ENCODE data around the gene NDUFB10. TPM values are rescaled to one million over a fixed set of nuclear protein-coding genes. Genes with fewer than 3 reads are reported as not detected.

The NDUFB10 gene
- polyA plus RNA-seq, 1 donor from 2014 or later = 217 TPM

GRCh38 chr16:1975432-1976215 lies 16.3 kb downstream of the NDUFB10 start:
- no peak for TF ChIP-seq TAF1 (IDR thresholded peaks at IDR 0.05; ENCODE audit: low read depth)
- no peak for TF ChIP-seq MXI1 (conservative IDR thresholded peaks at IDR 0.05; ENCODE audit: poor library complexity, severe bottlenecking)
- TF ChIP-seq SMC3 (conservative IDR thresholded peaks at IDR 0.05; ENCODE audit: poor library complexity) = no peak
- TF ChIP-seq CTCF (IDR thresholded peaks at IDR 0.05; ENCODE audit: poor library complexity, severe bottlenecking) = no peak
- TF ChIP-seq EZH2 (IDR thresholded peaks at IDR 0.05; ENCODE audit: borderline replicate concordance, insufficient read depth, low read length, poor library complexity, severe bottlenecking) = no peak
- no peak for TF ChIP-seq EP300 (conservative IDR thresholded peaks at IDR 0.05; ENCODE audit: poor library complexity, severe bottlenecking)
- no peak for TF ChIP-seq REST (IDR thresholded peaks at IDR 0.05; ENCODE audit: borderline replicate concordance)
- TF ChIP-seq RAD21 (conservative IDR thresholded peaks at IDR 0.05) = no peak
- TF ChIP-seq POLR2AphosphoS5 (IDR thresholded peaks at IDR 0.05) = no peak
- no peak overlapping the region for H2AFZ ChIP-seq (ENCODE audit: low read depth, low read length)
- H3K4me2 ChIP-seq (ENCODE audit: low read length) = no peak overlapping the region
- H3K36me3 ChIP-seq (ENCODE audit: insufficient read depth, low read length) = no peaks in the 10 kb centered on the region
- no peak overlapping the region for H3K27ac ChIP-seq (ENCODE audit: low read length)
- H3K27me3 ChIP-seq (ENCODE audit: insufficient read depth, low read depth, low read length) = peaks cover 23% of the 10 kb centered on the region
- H3K9me2 ChIP-seq (ENCODE audit: insufficient read depth, low read length) = no peaks in the 10 kb centered on the region
- no peak overlapping the region for H3K4me3 ChIP-seq (ENCODE audit: low read length)
- H4K20me1 ChIP-seq (ENCODE audit: insufficient read depth) = no peaks in the 10 kb centered on the region
- H3F3A ChIP-seq (ENCODE audit: insufficient read depth, low read length, poor library complexity, severe bottlenecking) = no peaks in the 10 kb centered on the region
- H3K79me2 ChIP-seq (replicated peaks; ENCODE audit: insufficient read depth, low read length) = peaks cover 5% of the 10 kb centered on the region
- no peak overlapping the region for H3K9ac ChIP-seq (ENCODE audit: low read length)
- H3K9me3 ChIP-seq (ENCODE audit: low read length) = no peaks in the 10 kb centered on the region

GRCh38 chr16:1976216-1976520 lies 16.8 kb downstream of the NDUFB10 start:
- peaks cover 29% of the 10 kb centered on the region for H3K27me3 ChIP-seq (ENCODE audit: insufficient read depth, low read depth, low read length)
- no peaks in the 10 kb centered on the region for H3K9me3 ChIP-seq (ENCODE audit: low read length)
- no peak overlapping the region for H3K4me3 ChIP-seq (ENCODE audit: low read length)
- no peak overlapping the region for H3K4me2 ChIP-seq (ENCODE audit: low read length)
- TF ChIP-seq REST (IDR thresholded peaks at IDR 0.05; ENCODE audit: borderline replicate concordance) (no peak), EP300 (conservative IDR thresholded peaks at IDR 0.05; ENCODE audit: poor library complexity, severe bottlenecking) (no peak), EZH2 (IDR thresholded peaks at IDR 0.05; ENCODE audit: borderline replicate concordance, insufficient read depth, low read length, poor library complexity, severe bottlenecking) (no peak), MXI1 (conservative IDR thresholded peaks at IDR 0.05; ENCODE audit: poor library complexity, severe bottlenecking) (no peak), TAF1 (IDR thresholded peaks at IDR 0.05; ENCODE audit: low read depth) (no peak), SMC3 (conservative IDR thresholded peaks at IDR 0.05; ENCODE audit: poor library complexity) (no peak), RAD21 (conservative IDR thresholded peaks at IDR 0.05) (no peak), CTCF (IDR thresholded peaks at IDR 0.05; ENCODE audit: poor library complexity, severe bottlenecking) (no peak)
- H3K9me2 ChIP-seq (ENCODE audit: insufficient read depth, low read length) = no peaks in the 10 kb centered on the region
- peaks cover 5% of the 10 kb centered on the region for H3K79me2 ChIP-seq (replicated peaks; ENCODE audit: insufficient read depth, low read length)
- H3F3A ChIP-seq (ENCODE audit: insufficient read depth, low read length, poor library complexity, severe bottlenecking) = no peaks in the 10 kb centered on the region
- no peak overlapping the region for H3K27ac ChIP-seq (ENCODE audit: low read length)
- no peaks in the 10 kb centered on the region for H3K36me3 ChIP-seq (ENCODE audit: insufficient read depth, low read length)
- no peak overlapping the region for H3K9ac ChIP-seq (ENCODE audit: low read length)
- H2AFZ ChIP-seq (ENCODE audit: low read depth, low read length) = no peak overlapping the region
- H4K20me1 ChIP-seq (ENCODE audit: insufficient read depth) = no peaks in the 10 kb centered on the region
